ENCODE results near the gene ZNF26.
A peak's percentile ranks its signal among the peaks of the same experiment; 100 is the strongest.
"Not testable (repeated sequence)": the region's sequence is repeated elsewhere in the genome, so short reads cannot be mapped to it uniquely, and the experiment has no call there.

Gene ZNF26, protein sequence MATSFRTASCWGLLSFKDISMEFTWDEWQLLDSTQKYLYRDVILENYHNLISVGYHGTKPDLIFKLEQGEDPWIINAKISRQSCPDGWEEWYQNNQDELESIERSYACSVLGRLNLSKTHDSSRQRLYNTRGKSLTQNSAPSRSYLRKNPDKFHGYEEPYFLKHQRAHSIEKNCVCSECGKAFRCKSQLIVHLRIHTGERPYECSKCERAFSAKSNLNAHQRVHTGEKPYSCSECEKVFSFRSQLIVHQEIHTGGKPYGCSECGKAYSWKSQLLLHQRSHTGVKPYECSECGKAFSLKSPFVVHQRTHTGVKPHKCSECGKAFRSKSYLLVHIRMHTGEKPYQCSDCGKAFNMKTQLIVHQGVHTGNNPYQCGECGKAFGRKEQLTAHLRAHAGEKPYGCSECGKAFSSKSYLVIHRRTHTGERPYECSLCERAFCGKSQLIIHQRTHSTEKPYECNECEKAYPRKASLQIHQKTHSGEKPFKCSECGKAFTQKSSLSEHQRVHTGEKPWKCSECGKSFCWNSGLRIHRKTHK

DNA sequence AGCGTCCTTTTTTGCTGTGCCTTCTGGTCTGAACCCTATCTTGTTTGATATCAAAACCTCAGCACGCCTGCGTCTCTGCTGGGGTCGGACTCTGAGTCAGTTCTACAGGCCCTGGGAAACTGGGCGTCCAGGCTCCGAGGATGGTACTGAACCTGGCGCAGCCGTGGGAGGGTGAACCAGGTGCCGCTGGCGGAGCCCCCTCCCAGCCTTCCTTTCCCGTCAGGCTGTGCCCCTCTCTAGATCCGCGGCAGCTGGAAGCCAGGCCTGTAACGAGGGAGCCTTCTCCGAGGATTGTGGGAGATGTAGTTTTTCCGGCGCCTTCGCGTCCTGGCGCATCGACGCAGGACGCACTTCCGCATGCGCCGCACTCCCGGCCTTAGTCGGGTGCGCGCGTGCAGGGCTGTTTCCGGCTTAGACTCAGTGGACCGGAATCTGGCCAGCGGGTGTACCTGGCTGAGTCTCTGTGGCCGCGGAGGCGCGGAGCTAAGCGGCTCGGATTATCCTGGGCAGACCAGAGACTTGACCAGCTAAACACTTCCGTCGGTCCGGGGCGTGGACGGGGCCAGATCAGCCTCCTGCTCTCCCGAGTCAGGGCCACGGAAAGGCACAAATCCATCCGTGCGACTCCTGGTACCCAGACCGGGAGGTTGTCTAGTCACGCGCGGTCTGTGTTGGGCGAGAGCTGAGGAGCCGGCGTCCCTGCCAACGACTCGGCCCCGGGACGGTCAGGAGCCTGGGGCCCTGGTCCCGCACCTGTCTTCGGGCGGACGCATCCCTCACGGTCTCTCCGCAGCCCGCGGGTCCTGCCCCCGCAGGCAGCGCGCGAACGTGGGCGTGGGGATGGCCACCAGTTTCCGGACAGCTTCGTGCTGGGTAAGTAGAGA is at the start of gene ZNF26:
Gene ZNF26, plus strand, starts transcription at position 367 of the 884 bp plus-strand sequence. Its CDS starts 474 bp downstream, at position 841.
- DNase-seq, result peak; percentile 78

DNA sequence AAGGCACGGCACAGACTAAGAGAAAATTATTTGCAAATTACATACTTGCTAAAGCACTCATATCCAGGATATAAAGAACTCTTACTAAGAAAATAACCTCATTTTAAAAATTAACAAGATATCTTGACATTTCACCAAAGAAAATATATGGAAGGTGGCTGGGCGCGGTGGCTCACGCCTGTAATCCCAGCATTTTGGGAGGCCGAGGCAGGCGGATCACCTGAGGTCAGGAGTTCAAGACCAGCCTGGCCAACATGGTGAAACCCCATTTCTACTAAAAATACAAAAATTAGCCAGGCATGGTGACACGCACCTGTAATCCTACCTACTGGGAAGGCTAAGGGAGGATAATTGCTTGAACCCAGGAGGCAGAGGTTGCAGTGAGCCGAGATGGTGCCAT is 49.2 kb upstream of the ZNF26 start:
- not testable (repeated sequence) for DNase-seq

DNA sequence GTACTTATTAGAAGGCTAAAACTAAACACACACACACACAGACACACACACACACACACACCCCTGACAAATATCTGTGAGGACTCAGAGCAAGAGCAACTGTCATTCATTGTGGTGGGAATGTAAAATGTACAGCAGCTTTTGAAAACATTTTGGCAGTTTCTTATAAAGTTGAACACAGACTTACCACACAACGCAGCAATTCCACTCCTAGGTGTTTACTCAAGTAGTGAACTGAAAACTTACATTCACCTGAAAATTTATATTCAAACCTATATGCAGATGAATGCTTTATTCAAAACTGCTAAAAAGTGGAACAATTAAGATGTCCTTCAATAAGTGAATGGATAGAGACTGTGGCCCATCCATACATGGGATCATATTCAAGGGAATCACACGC is 48.7 kb upstream of the ZNF26 start:
- no peak for DNase-seq

DNA sequence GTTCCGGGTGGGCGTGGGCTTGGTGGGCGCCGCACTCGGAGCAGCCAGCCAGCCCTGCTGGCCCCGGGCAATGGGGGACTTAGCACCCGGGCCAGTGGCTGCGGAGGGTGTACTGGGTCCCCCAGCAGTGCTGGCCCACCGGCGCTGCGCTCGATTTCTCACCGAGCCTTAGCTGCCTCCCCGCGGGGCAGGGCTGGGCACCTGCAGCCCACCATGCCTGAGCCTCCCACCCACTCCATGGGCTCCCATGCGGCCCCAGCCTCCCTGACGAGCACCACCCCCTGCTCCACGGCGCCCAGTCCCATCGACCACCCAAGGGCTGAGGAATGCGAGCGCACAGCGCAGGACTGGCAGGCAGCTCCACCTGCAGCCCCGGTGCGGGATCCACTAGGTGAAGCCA is 47.4 kb upstream of the ZNF26 start:
- DNase-seq, result not testable (repeated sequence)

DNA sequence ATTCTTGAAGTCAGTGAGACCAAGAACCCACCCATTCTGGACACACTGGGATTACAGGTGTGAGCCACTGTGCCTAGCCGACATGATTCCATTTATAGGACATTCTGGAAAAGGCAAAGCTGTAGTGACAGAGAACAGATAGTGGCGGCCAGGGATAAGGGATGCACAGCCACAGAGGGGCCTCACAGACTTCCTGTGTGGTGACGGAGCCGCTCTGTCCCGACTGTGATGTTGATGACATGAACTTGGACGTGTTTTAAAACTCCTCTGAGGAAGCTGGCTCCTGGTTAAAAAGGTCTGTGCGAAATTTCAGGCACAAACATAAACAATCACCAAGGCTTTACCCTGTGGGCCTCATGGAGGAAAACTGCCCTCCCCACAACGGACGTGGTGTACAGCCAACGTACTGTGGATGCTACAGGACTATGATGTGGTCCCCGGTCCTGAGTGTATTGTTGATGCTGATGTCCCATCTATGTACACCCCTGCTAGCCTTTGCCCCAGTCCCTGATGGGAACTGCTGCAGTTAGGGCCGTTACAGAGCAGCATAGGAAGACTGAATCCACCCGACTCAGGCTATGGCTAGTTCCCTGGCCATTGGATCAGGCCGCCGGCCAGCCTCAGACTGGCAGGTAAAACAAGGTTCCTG is 46.0 kb upstream of the ZNF26 start:
- no peak for DNase-seq

DNA sequence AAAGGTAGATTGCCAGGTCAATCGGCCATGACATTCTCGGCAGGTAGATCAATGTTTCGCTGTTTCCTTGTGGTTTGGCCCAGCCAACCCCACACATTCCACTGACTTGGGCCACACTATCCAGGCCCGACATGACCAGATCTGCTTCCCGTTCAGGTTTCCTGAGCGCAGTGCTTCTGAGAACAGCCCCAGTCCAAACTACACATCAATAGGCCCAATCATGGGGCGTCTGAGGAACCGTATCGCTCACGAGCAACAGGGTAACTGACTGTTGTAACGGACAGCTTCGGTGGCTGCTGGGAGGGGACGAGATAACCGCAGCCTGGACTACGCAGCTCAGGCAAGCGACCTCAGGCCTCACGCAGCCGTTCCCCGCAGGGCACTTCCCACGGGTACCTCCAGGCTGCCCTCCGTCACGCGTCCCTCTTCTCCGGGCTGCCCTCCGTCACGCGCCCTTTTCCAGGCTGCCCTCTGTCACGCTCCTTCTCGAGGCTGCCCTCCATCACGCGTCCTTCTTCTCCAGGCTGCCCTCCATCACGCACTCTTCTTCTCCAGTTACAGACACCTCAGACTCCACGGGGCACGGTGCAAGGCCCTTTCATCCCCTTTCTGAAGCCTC is 44.7 kb upstream of the ZNF26 start:
- no peak for DNase-seq

DNA sequence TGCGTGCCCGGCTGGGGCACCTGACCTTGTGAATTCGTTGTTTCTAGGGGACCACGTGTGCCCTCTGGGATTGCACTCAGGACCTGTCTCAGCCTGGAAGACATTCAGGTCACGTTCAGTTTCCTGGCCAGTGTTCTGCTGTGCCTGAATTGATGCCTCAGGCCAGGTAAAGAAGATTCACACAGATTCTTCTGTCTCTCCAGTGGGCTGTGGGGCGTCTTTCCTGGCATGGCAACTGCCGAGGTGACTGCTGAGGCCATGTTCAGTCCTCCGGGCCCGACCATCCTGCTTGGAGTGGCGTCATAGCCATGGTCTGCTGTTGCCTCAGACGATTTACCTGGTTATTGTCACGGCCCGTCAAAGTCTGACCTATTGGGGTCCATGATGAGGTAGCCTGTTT is 43.6 kb upstream of the ZNF26 start:
- no peak for DNase-seq

DNA sequence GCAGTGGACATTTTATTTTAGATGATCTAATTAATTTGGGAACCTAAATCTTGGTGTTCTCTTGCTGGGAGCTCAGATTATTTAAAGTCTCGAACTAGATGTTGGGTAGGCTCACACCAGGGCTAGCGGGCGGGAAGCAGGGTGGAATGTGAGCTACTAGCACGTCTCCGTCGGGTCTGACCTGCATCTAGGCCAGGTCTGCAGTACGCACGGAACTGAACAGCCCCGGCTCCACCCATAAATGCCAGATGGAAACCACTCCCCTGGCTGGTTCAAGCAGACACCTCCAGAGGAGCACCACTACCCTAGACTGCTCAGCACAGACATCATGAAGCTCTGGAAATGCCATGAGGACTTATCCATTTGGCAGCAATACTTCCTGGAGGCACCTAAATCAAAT is 40.4 kb upstream of the ZNF26 start:
- no peak for DNase-seq

DNA sequence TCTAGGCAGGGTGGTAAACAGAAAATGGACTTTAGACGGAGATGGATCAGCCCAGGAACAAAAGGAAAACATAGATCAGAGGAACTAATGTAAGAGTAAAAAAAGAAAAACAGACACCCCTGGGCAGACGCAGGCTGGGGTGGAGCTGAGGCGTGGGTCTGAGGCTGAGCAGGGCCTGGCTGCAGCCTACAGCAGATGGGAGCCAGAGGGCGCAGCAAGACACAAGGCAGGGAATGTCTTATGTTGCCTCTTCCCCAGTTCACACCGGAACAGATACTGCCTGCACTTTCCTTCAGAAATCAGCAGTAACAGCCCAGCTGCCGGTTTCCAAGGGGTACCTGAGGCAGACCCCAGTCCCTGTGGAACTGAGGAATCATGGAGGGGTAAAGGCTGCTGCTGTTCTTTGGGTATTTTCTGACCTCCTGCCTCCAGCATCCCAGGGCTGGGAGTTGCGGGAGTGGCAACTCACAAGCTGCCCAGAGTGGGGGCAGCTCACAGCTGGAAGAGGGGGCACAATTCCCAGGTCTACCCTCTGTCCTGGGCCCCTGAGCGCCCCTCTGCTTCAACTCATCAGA is 39.8 kb upstream of the ZNF26 start:
- DNase-seq, result no peak

DNA sequence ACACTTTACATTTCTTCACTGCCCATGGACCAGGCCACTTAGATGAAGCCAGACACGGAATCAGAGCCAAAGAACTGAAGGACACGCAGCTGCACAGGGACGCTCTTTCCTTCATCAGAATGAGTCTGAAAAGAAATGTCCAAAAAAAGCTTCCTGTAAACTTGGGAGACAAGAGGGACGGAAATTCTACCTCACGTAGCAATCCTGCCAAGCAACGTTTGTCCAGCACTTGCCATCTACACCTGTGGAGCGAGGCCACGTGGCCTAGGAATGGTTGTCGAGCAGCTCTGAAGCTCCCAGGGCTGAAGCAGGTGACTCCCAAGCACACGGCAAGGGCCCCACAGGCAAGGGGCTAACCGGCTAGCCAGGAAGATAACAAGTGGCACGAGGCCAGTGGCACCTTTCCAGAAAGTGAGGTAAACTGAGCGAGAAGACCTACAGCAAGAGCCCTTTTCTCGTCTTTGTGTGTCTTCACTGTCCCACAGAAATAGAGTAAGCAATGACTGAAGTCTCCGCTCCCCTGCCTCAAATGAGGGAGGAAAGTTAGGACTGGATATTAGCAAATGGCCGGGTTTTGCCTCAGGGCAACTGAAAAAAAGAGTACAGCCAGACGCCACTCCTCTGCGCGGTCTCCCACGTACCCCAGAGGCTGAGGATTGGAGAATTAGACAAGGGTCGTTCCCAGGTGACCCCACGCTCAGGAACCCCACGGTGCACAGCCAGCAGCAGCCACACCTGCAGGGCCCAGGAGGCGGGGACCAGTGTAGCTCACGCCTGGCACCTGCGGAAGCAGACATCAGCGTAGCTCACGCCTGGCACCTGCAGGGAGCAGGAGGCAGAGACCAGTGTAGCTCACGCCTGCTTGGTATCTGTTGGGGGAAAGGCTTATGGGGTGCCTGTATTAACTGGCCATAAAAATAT is 37.8 kb upstream of the ZNF26 start:
- no peak for DNase-seq

DNA sequence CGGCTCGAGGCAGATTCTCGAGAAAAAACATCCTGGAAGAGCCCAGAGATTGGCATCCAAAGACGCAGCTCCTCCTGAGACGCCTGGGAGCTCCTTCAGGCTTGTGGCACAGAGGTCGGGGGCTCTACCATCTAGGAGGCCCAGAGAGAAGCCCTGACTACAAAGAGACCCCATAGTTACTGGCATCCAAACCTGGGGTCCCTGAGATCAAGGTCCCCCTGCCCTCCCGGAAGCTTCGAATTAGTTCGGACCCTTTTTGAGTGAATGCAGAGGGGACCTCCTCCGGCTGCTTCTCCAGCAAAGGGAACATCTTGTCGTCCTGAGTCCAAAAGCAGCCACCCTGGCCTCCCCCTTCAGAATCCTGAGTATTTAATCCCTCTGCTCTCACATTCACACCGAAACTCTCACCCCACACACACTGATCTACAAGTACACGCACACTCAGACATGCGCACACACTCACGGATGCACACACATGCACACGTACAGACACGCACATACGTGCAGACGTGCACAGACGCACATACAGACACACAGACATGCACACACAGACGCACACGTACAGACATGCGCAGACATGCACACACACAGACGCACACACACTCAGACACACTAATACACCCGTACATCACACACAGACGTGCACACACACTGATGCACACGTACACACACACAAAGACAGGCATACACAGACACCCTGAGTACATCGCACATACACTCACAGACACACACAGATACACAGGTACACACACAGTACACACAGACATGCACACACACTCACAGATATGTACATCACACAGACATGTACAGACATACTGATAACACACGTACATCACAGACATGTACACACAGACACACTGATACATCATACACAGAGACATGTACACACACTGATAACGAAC is 36.0 kb upstream of the ZNF26 start:
- DNase-seq, result no peak

DNA sequence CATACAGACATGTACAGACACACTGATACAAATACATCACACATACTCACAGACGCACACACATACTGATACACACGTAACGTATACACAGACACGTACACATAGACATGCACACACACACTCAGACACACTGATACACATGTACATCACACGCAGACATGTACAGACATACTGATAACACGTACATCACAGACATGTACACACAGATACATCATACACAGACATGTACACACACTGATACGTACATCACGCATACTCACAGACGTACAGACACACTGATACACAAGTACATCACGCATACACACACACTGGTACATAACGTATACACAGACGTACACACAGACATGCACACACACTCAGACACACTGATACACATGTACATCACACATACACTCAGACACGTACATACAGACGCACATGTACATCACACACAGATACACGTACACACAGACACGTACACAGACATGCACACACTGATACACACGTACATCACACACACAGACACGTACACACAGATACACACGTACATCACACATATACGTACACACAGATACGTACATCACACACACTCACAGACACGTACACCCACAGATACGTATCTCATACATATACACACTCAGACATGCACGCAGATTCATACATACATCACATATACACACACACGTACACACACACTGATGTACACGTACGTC is 35.2 kb upstream of the ZNF26 start:
- no peak for DNase-seq

DNA sequence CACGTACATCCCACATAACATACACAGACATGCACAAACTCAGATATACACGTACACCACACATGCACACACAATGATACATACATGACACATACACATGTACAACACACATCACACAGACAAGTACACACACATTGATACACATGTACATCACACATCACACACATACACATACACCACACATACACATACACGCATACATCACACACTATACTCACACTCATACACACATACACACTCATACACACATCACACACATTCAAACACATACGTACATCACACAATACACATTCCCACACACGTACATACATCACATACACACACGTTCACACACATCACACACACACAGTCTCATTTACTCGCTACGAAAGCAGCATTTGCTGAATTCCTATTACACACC is 34.5 kb upstream of the ZNF26 start:
- no peak for DNase-seq

DNA sequence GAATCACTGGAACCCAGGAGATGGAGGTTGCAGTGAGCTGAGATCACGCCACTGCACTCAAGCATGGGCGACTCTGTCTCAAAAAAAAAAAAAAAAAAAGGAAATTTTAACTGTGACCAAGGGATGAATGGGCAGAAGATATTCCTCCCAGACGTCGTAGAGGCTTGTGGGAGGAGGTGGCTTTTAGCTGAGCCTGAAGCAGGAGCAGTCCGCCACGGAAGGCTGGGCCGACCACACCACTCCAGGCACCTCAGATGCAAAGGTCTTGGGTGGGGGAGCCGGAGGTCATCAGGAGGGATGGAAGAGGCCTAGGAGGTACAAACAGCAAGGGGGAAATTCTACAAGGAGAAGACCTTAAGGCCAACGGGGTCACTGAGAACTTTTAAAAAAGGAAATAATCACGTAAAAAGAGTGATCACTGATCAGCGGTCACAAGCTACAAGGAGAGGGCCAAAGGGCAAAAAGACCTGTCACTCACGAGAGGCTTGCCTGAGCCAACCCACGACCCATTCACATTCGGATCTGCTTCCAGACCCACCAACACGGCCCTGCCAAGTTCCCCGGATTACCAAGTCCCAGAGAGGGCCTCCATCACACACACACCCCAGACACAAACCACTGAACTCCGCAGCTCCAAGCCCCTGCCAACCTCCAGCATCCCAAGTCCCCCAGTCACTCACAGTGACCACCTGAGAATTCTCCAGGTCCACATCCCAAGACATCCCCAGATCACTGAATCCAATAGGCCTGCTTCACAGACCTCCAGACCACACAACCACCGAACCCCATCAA is 33.6 kb upstream of the ZNF26 start:
- no peak for DNase-seq

DNA sequence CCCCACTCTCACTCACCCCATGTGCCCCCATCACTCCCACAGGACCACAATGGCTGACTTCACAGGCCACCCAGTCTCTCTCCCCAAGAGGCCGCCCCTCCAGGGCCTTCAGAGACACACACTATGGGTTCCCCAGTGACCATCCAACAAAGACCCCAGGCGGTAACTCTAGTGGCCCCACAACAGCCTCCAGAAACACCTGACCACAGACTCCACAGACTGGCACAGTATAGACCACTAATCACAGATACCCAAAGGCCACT is 33.1 kb upstream of the ZNF26 start:
- no peak for DNase-seq

DNA sequence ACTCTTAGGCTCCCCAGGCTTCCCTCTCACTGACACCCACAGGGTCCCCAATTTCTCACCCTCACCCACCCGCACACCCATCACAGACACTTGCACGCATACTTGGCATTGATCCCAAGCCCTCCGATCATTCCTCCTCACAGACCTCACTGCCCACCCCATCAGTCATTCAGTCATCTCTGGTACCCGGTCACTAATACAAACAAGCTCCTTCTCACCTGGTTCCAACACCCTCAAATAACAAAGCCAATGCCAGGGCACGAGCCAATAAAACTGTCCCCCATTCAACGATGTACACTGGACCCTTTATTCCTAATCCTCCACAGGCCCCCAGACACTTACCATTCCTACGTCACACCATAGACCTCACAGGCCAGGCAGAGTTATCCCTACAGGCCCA is 32.4 kb upstream of the ZNF26 start:
- no peak for DNase-seq

DNA sequence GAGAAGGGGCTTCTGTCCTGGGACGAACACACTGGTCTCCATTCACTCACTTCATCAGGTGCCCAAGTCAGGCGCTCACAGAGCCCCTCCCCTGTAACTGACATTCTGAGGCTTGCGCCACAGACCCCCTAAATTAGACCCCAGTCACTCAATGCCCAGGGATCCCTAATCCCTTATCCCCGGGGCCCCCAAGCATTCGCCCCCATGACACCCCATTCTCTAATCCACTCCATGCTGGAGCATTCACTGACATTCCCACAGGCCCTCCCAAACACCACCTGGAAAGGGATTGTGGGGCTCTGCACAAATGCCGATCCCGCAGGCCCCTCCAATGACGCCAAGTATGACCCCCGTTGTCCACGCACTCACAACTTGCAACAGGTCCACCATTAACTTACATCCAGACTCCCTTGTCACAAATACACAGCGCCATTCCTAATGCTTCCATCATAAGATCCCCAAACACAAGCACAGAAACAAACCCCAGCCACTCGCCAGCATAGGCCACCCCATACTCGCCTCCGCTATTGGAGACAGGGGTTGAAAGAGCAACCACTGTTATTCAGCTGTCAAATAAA is 31.6 kb upstream of the ZNF26 start:
- DNase-seq, result no peak

Data from activated T-cell treated with anti-CD3 and anti-CD28 coated beads for 4 hours (primary cell).